Activated T-cell treated with anti-CD3 and anti-CD28 coated beads for 1 hour (primary cell): ENCODE results near the gene KRTAP5-3.
"Not testable (repeated sequence)": the region's sequence is repeated elsewhere in the genome, so short reads cannot be mapped to it uniquely, and the experiment has no call there.

Experiments used
- DNase-seq: peaks from one replicate; pipeline ENCODE4 v3.0.0-alpha.2; 2020; ENCODE audit warnings: low read depth

Gene KRTAP5-3

DNA sequence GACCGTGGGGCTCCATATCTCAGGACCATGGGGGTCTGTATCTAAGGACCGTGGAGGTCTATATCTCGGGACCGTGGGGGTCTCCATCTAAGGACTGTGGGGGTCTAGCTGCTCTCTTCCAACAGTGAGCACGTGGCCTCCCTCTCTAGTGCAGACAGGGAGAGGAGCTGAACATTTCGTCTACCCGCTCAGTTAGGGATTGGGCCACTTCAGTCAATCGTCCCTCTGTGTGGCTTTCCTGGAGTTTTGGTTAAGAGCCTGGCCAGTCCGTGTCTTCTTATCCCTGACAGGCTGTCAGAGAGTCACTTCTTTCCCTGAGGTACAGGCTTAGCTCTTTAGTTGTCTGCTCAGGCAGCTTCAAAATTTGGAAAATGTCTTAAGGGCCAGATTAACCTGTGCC, 26.3 kb downstream of the KRTAP5-3 start:
- no peak for DNase-seq

DNA sequence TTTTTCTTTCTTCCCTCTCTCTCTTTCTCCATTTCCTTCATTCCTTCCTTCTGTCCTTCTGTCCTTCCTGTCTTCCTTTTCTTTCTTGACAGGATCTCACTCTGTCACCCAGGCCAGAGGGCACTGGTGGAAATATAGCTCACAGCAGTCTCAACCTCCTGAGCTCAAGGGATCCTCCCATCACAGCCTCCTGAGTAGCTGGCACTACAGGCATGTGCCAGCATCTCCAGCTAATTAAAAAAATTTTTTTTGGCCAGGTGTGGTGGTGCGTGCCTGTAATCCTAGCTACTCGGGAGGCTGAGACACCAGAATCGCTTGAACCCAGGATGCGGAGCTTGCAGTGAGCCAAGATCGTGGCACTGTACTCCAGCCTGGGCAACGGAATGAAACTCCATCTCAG, 31.4 kb downstream of the KRTAP5-3 start:
- no peak for DNase-seq

DNA sequence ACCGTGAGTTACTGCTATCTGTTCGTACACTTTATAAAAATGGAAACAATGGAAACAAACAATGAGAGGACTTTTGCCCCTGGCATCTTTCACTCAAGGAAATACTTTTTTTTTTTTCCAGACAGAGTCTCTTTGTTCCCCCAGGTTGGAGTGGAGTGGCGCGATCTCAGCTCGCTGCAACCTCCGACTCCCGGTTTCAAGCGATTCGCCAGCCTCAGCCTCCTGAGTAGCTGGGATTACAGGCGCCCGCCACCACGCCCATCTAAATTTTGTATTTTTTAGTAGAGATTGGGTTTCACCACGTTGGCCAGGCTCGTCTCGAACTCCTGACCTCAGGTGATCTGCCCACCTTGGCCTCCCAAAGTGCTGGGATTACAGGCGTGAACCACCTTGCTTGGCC, 32.5 kb downstream of the KRTAP5-3 start:
- not testable (repeated sequence) for DNase-seq

DNA sequence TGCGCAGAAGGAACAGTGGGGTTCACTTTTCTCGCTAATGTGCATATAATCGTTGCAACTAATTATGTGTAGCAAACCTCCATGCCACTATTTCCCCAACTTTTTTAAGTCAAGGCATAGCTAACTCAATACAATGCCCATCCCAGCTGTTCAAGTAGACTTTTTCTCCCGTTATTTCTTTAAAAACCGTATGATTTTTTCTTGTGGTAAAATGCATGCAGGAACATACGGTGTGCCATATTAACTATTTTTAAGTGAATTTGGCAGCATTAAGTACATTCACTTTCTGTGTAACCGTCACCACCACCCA, 33.4 kb downstream of the KRTAP5-3 start:
- no peak for DNase-seq

DNA sequence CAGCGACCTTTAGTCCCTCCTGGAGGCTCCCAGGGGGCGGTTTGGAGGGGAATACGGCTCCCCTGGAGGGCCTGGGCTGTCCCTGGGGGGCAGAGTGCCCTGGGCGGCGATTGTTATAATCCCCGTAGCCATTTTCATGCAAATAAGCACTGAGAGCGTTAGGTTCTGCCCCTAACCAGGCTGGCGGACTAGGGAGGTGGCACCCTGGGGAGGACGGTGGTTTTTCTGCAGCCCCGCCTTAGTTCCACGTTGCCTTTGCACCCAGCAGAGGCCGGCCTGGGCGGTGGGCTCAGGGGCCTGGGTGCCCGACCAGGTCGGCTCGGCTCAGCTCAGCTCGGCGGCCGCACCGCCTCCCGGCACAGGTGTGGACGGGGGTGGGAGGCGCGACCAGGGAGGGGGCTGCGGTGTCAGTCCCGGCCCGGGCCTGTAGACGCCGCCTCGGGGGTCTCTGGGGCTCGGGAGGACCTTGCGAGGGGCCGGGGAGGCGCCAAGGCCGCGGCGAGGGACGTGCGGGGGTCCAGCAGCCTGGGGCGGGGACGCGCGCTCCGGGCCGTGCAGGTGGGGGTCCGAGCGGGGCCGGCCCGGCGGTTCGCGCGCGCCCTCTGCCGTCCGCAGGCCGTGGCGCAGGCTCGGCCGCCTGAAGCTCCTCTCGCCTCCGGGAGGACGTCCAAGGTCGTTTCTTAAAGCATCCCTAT, 33.9 kb downstream of the KRTAP5-3 start:
- peak; percentile 35 for DNase-seq

DNA sequence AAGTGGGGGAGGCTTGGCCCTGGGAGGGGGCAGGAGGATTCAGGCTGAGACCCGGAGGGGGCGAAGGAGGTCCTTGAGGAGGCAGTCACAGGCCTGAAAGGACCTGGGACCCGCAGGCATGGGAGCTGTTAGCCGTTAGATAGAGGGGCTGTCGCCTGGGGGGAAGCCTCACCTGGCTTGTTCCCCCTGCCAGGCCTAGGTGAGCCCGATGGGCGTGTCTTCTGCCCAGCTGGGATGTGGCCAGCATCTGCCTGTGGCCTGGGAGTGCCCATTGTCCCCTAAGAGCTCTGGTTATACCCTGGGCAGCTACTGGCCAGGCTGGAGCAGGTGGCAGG, 34.4 kb downstream of the KRTAP5-3 start:
- no peak for DNase-seq

DNA sequence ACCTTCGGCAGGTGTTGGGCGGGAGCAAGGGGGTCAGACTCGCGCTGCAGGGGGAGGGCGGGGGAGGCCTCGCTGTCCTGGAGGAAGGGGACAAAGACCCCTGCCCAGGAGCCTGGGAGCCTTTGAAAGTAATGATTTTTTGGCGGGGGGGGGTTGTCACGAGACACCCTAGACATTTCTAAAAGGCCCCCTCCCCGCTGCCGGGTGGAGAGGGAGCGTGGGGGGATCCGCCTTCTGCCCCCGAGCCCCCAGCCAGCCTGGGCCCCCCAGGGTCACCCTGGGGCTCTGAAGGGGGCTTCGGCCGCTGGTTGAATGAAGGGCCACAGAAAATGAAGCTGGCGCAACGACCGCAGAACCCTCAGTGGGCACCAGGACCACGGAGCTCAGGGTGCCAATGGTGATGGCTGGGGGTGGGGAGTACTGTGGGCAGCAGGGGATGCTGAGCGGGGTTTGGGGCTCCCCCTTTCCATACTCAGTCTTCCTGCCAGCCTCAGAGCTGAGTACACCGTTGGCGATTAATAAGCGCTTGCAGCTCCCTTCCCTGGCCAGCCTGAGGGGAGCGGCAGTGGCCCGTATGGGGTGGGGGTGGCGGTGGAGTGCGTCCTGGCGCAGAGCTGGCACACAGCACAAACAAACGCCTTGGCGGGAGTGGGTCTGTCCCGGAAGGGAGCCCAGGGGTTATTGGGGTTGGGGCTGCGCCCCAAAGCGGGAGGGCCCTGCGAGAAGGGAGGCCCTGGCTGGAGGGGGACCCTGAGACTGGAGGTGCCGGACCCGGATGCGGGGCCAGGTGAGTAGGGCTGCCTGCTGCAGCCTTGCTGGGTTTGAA, 35.0 kb downstream of the KRTAP5-3 start:
- DNase-seq: no peak

DNA sequence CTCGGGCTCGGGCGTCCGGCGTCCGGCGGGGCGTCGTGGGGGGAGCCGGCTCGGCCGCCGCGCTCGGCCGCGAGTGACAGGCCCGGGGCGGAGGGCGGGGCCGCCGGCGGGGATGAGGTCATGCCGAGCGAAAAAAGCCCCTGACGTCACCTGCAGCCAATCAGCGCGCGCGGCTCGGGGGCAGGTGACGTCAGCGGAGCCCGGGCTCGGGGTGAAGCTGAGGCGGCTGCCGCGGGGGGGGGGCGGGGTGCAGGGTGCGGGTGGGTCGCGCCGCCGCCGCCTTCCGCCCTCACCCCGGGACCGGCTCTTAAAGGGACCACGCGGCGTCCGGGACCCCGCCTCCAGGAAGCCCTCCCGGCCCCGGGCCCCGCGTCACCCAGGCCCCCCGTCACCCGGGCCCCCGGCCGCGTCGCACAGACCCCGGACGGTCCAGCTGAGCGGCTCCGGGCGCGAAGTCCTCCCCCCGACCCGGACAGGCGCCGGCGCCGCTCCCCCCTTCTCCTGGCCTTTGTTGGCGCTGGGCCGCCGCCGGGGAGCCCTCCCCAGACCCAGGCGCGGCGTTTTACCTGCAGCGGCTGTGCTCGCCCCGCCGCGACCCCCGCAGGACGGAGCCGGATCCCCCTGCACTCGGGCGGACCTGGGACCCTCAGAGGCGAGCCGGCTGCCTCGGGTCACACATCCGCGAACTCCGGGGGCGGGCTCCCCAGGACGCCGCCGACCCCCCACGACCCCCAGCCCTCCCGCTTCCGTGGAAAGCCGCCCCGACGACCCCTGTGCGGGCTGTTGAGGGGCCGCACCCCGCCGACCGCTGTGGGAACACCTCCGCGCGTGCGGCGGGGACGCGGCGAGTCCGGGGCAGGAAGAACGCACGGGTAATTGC, 35.8 kb downstream of the KRTAP5-3 start, which contains the start of gene DUSP8:
Gene DUSP8 (minus strand): TSS at position 75 of the 880 bp plus-strand sequence. CDS start 6,445 bp downstream, outside the sequence.
- peak; percentile 94 for DNase-seq

DNA sequence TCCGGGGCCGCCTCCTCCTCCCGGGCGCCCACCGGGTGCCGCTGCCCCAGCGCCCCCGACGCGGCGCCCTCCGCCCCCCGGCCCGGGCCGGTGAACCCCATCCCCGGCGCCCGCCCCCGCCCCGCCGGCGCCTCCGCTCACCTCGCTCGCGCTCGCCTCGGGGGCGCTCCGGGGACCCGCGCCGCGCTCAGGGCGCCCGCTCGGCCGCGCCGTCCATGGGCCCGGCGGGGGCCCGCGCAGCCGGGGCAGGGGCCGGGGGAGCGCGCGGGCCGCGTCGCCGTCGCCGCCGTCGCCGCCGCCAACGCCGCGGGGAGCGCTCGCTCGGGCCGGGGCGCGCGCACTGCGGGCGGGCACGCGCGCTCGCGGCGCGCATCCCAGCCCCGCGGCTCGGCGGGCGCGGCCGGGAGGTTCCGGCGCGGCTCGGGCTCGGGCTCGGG, 36.5 kb downstream of the KRTAP5-3 start:
- DNase-seq: no peak

DNA sequence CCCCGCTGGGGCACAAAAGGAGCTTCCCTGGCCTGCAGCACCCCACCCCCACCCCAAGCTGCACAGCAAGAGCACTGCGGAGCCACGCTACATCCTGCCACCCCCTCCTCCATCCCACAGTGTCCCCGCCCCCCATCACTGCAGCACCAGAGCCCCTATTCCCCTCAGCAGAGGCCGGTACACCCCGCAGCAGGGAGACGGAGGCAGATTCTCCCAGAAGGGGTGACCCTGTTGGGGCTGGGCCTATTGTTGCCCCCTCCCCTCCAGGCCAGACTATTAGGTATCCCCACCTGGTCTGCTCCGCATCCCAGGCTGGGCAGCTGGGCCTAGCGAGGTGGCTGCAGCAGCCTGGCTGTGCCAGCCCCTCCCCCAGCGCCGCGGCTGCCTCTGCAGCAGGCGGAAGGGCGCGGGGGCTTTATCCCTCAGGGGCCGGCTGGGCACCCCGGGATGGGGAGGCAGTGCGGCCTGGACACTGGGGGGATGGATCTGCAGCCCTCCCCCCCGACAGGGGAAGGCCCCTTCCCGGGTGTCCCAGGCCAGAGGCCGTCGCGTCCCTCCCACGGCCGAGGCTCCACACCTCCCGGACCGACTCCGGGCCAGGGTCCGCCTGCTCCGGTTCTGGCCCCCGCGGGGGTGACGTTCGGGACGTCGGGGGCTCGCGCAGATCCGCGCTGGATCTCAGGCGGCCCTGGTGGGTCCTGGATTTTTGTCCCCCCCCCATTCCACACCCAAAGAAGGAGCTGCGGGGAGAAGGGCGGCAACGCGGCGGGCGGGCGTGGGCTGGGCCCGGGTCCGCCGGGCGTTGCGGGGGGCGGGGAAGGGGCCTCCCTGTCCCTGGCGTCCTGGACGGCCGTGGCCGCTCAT, 37.1 kb downstream of the KRTAP5-3 start:
- DNase-seq: no peak

DNA sequence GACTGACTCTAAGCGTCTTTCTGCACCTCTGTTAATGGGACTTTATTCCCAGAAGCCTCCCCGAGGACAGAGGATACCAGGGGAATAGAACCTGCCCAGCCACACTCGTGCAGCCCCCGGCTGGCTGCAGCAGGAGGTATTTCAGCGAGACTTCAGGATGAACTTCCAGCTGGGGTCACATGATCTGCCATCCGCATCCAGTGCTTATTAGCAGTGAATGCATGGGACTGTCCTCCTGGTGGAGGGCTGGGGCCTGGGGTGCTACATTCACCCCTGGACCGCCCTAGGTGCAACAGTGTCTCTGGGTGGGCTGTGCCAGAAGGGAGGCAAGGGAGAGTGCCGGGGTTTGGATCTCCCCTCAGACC, 37.8 kb downstream of the KRTAP5-3 start:
- DNase-seq: no peak

DNA sequence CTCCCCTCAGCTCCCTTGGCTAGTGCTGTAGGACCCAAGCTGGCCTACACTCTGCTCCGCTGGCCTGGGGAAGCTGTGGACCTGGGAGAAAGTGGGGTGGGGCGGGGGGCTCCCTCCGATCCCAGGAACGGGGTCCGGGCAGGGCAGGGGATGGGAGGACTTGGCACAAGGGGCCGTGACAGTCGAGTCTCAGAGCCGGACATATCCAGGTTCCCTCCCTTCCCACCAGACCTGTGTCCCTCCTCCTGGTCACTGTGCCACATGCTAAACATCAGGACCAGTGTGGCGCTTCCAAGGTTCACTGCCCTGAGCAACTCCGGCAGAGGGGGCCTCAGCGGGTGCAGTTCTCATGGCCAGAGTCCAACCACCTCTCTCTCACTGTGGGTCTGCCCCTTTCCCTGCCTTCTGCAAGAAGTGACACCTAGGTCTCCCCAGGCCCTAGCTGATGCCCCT, 38.2 kb downstream of the KRTAP5-3 start:
- DNase-seq: no peak

DNA sequence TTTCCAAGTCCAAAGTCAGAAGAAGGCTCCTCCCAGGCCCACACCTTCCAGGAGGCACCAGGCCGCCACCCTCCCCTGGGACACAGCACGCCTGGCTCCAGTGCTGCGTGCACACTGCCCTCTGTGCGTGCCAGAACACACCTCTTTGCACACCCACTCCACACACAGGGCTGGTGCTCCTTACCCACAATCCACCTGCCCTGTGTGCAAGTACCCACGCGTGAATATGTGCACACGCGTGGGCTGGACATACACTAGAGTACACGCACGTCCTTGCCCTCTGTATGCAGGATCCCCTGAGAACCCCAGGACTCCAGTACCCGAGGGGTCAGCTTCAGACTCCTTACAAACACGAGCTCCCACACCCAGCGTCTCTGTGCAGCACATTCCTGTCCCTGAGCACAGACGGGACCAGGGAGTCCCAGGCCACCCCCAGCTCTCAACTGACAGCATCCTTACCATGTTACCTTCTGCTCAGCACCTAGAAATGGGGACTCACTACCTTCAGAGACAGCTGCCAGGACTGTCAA, 38.9 kb downstream of the KRTAP5-3 start:
- DNase-seq: no peak

DNA sequence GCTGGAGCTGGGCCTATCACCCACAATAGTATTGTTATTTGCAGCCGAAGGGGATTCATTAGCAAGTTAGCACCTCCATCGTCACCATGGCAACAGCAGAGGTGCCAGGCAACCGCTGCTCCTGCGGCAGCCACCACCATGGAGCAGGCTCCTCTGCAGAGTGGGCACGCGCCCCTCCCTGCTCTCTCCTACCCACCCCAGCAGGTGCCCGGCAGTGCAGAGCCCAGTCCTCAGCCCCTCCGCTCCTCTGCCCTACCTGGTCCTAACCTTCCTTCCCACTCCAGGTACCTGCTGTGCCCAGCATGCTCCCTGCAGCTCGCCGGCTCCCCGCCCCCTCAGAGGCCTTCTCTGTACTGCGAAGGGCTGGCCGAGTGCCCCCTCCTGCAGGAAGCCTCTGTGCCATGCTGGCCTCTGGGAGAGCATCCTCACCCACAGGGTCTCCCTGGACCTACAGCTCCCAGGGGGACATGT, 39.8 kb downstream of the KRTAP5-3 start:
- no peak for DNase-seq

DNA sequence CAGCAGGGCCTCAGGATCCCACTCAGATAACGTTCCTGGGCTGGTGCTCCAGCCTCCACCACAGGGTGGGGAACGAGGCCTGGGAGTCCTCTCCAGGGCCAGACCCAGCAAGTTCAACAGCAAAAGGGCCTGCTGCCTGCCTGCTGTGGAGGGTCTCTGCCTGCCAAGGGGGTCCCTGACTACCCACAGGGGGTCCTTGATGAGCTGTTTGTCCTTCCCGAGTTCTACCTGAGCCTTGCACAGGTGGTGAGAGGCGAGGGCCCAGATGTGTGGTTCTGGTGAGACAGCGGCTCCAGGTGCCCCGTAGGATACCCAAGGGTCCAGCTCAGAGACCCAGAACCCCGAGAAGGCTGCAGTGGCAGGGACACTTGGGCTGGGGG, 40.6 kb downstream of the KRTAP5-3 start:
- DNase-seq: no peak

DNA sequence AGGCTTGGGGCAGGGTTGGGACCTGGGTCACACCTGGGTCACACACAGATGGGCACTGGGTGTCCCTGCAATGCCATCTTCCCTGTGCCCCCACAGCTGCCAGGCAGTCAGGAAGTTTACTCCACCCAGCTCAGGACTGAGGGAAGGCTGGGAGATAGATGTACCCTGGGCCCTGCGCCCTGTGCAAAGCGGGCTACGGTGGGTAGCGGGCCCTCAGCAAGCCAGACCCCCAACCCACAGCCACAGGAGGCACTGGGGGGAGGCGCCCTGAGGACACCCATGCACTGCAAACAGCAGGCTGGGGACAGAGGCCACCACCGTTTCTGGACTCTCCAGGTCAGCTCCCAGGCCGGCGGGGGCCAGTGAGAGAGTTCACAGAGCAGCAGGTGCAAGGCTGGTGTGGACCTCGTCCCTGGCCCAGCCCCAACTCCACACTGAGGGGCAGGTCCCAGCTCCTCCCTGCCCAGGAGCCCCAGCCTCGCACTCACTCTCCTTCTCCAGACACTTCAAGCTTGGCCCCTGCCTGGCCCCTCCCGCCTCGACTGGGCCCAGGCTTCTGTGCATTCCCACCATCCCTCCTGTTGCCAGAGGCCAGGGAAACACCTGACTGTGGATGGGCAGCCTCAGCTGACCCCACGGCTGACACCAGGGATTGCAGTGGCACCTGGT, 41.1 kb downstream of the KRTAP5-3 start:
- no peak for DNase-seq

DNA sequence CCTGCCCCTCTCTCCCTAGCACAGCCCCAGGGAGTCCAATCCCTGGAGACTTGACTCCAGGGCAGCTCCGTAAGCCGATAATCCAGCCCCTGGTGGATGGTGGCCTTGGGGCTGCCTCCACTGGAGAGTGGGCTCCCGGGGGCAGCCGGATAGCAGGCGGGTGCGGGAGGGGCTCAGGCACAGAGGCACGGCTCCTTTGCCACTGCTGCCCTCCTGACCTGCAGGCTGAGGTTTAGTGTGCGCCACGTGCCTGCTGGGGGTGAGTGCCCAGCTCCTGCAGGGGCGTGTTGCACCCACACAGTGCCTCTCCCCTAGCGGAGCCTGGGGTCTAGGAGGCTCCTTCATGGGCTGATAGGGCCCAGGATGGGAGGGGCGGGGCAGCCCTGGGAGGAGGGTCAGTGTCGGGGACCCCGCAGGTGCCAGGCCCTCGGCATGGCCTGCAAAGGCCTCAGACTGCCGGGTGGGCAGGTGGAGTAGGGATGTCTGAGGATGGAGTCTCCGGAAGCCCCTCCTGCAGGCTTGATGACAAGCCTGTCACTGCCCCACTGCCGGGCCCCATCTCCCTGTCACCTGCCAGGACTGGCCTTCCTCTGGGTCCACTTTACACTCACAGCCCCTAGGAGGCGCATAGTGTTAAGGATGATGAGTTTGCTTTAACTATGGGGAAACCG, 41.7 kb downstream of the KRTAP5-3 start:
- DNase-seq: no peak

DNA sequence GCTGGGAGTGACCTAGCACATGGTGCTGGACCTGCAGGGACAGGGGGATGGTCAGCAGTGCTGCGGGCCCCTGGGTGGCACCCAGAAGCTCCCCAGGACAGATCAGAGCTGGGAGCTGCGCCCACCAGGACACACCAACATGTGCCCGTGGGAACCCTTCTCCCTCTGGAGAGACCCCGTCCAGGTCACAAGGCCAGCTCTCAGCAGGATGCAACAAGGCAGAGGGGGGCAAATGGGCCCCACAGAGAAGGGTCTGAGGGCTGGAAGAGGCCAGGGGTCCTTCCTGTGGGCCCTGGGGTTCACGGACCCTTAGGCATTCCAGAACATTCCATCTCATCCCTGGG, 42.4 kb downstream of the KRTAP5-3 start:
- DNase-seq: no peak

DNA sequence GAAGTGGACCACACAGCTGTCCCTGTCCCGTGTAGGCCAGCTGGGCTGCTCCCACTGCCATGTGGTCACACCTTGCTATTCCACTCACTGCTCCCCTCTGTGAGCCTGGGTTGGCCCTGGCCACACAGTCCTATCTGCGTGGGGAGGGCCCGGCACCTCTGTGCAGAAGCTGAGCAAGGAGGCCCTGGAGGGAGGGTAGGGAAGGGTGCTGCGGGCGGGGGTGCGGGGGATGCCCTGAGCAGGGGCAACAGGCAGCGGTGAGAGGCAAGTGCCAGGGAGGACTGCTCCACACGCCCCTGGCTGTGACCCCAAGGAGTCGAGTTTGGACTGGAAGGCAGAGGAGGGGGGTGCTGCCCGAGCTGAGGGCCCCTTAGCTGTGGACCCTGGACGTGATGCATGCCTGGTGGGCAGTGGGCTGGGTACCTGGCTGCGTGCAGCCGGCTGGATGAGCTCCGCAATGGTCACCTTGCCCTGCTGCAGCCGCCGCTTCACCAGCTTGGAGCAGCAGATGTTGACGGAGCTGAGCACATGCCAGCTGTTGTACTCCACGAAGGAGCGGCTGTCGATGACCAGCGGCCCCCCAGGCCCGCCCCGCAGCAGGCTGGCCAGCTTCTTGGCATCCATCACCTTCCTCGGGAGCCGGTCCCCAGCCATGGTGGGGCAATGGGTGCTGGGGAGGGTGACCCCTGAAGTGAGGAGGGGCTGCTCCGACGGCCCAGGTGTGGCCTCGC, 42.9 kb downstream of the KRTAP5-3 start:
- DNase-seq: no peak
